Measurements from ENCODE around the gene SPX.

DNA sequence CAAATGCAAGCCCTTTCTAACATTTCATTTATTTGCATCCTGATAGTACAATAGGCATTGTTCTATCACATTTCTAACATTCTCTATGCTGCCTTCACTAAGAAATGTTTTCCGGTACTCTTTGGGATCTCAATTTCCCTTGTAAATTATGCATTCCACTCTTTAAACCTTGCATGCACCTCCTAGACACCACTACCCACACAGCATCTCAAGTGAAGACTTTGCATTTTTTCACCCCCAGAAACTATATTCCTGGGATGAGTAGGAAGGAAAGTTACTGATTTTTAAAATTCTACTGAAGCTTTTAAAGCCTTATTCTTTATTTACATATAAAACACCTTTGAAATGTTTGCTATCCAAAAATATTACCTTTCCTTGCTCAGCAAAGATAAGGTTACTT is 51.4 kb downstream of the SPX start:
- TF ChIP-seq, protein P1, sequence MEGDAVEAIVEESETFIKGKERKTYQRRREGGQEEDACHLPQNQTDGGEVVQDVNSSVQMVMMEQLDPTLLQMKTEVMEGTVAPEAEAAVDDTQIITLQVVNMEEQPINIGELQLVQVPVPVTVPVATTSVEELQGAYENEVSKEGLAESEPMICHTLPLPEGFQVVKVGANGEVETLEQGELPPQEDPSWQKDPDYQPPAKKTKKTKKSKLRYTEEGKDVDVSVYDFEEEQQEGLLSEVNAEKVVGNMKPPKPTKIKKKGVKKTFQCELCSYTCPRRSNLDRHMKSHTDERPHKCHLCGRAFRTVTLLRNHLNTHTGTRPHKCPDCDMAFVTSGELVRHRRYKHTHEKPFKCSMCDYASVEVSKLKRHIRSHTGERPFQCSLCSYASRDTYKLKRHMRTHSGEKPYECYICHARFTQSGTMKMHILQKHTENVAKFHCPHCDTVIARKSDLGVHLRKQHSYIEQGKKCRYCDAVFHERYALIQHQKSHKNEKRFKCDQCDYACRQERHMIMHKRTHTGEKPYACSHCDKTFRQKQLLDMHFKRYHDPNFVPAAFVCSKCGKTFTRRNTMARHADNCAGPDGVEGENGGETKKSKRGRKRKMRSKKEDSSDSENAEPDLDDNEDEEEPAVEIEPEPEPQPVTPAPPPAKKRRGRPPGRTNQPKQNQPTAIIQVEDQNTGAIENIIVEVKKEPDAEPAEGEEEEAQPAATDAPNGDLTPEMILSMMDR (IDR thresholded peaks at IDR 0.05), result no peak
- no peak for TF ChIP-seq EZH2phosphoT487 (IDR thresholded peaks at IDR 0.05)
- no peak for TF ChIP-seq EZH2 (IDR thresholded peaks at IDR 0.05)

Data from neural progenitor cell (in vitro differentiated cells).